ENCODE data around the gene ZNF169. TPM values are rescaled to one million over a fixed set of nuclear protein-coding genes. Genes with fewer than 3 reads are reported as not detected.
"Not testable (repeated sequence)": the region's sequence is repeated elsewhere in the genome, so short reads cannot be mapped to it uniquely, and the experiment has no call there.

ZNF169 gene
- polyA plus RNA-seq, 1 donor from 2014 or later: 8.3 TPM

DNA sequence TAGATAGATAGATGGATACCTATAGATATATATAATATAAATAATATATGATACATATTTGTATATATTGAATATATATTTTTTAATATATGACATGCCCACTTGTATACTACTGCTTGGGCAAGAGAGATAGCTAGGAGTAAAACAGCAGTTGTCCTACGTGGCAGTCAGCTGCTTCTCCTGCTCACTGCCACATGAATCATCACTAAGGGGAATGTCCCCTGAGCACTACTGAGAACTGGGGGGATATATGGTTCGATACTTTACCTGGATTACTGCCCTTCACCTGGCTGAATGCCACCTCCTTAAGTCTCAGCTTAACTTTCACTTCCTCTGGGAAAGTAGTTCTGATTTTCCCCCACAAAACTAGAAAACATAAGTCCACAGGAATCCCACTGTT, 82.6 kb downstream of the ZNF169 start:
- H3K9me3 ChIP-seq (ENCODE audit: low read length); H3K4me2 ChIP-seq (ENCODE audit: low read length); H3K9ac ChIP-seq (ENCODE audit: low read length); H3F3A ChIP-seq (ENCODE audit: insufficient read depth, low read length, poor library complexity, severe bottlenecking); H3K27ac ChIP-seq (ENCODE audit: low read length); H4K20me1 ChIP-seq (ENCODE audit: insufficient read depth); H3K27me3 ChIP-seq (ENCODE audit: insufficient read depth, low read depth, low read length); H3K4me3 ChIP-seq (ENCODE audit: low read length); H3K36me3 ChIP-seq (ENCODE audit: insufficient read depth, low read length); H2AFZ ChIP-seq (ENCODE audit: low read depth, low read length); H3K9me2 ChIP-seq (ENCODE audit: insufficient read depth, low read length); H3K79me2 ChIP-seq (replicated peaks; ENCODE audit: insufficient read depth, low read length): not testable (repeated sequence)

DNA sequence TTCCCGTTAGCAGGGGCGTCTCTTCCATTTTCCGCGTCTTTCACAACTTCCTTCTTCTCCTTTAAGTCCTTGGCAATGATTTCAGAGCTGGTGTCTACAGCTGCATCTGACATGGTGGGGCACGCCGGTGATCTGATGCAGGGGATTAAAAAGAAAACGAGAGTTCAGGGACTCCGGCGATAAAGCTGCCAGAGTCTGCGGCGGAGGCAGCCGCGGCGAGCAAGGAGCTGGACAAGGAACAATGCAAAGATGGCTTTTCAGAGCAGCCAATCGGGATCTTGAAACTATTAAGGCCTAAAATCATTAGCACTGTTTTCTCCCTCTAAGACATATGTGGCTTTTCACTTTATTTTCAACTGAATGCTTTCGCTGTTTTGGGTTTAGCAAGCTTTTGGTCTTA, 88.4 kb downstream of the ZNF169 start:
- not testable (repeated sequence) for H3K4me2 ChIP-seq (ENCODE audit: low read length); H3K36me3 ChIP-seq (ENCODE audit: insufficient read depth, low read length); H3K9ac ChIP-seq (ENCODE audit: low read length); H3K9me3 ChIP-seq (ENCODE audit: low read length); H4K20me1 ChIP-seq (ENCODE audit: insufficient read depth); H3F3A ChIP-seq (ENCODE audit: insufficient read depth, low read length, poor library complexity, severe bottlenecking); H3K27me3 ChIP-seq (ENCODE audit: insufficient read depth, low read depth, low read length); H3K9me2 ChIP-seq (ENCODE audit: insufficient read depth, low read length); H3K27ac ChIP-seq (ENCODE audit: low read length); H3K79me2 ChIP-seq (replicated peaks; ENCODE audit: insufficient read depth, low read length); H2AFZ ChIP-seq (ENCODE audit: low read depth, low read length); H3K4me3 ChIP-seq (ENCODE audit: low read length)

DNA sequence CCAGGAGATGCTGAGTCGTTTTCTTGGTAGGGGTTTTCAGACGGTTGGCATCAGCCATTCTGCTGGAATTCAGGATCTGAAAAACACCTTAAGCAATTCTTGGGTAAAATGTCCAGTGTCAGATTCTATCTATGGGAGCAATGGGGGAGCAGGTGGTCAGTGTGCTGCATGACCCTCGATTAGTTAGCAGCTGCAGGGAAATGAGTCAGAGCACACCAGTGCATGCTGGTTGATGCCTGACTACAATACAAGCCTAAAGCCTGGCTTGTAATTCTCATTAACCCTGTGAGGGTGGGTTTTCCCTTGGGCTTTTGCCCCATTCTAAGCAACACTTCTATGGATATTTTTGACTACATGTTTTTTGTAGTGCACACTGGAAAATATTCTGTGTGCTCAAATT, 89.7 kb downstream of the ZNF169 start:
- not testable (repeated sequence) for H3K36me3 ChIP-seq (ENCODE audit: insufficient read depth, low read length); H3K9ac ChIP-seq (ENCODE audit: low read length); H3F3A ChIP-seq (ENCODE audit: insufficient read depth, low read length, poor library complexity, severe bottlenecking); H3K79me2 ChIP-seq (replicated peaks; ENCODE audit: insufficient read depth, low read length); H4K20me1 ChIP-seq (ENCODE audit: insufficient read depth); H3K4me3 ChIP-seq (ENCODE audit: low read length); H3K27ac ChIP-seq (ENCODE audit: low read length); H3K9me3 ChIP-seq (ENCODE audit: low read length); H3K4me2 ChIP-seq (ENCODE audit: low read length); H3K27me3 ChIP-seq (ENCODE audit: insufficient read depth, low read depth, low read length); H2AFZ ChIP-seq (ENCODE audit: low read depth, low read length); H3K9me2 ChIP-seq (ENCODE audit: insufficient read depth, low read length)

Other genes starting within 250 kb of the ZNF169 start
- 23.7 and 27.8 TPM in 2 replicates for gene PTPDC1, start 174.8 kb upstream of the ZNF169 start, polyA plus RNA-seq
- 0.68 and 1.5 TPM in 2 replicates for gene NUTM2F, start 69.3 kb downstream of the ZNF169 start, polyA plus RNA-seq

All from neural cell (in vitro differentiated cells).